GM21576 (cell line): ENCODE measurements around the gene CALHM1.

Experiments
- ATAC-seq: cut with Tn5 transposase; IDR thresholded peaks from one replicate; pipeline ENCODE4 v1.9.1; 2021; ENCODE audit warnings: mild to moderate bottlenecking, moderate library complexity; ENCODE audit not compliant: unreplicated experiment

Gene CALHM1

DNA sequence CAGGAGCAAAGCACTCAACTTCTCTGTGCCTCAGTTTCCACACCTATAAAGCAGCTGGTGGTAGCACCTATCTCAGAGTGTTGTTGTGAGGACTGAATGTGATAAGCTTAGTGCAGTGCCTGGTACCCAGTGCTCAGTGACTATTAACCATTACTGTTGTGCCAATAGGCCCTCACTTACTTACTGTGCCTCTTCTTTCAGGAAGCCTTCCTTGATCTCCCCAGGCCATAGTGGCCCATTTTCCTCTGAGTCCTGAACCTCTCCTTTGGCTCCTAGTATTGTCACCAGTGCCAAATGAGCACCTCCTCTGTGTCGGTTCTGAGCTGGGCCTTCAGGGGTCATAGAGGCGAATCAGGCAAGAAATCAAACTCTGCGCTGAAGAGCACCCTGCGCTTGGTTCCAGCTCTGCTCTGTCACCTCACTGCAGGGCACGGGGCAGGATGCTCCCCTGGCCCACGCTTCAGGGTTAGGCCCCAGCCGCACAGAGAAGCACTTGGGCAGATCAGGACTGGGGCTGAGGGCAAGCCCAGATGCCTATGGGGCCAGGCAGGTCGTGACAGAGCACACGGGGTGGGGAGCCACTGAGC is 2.5 kb downstream of the CALHM1 start:
- no peak for ATAC-seq

DNA sequence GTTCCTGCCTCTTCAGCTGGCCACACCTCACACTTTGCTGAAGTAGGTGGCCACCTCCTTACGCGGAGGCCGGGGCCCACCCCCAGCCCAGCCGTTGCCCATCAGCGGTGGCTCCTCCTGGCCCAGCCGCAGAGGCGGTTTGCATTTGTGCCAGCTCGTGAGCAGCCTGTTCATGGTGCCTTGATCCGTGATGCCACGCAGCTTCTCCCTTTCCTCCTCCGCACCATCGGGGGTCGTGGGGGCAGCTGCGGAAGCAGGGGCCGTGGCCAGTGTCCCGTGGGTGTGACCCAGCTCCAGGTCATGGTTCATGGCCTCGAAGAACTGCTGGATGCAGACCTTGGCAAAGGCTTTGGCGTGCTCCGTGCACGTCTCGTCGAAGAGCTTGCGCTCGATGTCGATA is 3.5 kb downstream of the CALHM1 start:
- no peak for ATAC-seq

DNA sequence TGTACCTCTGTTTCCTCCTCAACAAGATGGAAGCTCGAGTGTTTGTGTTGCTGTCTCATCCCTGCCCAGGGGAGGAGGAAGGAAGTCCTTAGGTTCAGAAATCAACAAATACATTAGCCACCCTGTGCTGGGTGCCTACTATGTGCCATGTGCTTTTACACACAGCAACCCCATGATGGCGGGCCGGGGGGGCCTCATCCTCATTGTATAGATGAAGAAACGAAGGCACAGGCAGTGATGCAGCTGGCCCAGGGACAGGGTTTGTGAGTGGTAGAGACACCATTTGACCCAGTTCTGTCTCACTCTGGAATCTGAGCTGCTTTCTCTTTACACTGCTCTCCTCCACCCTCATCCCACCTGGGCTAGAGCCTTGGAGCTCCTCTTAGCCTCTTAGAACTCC is 4.7 kb downstream of the CALHM1 start:
- ATAC-seq: no peak

DNA sequence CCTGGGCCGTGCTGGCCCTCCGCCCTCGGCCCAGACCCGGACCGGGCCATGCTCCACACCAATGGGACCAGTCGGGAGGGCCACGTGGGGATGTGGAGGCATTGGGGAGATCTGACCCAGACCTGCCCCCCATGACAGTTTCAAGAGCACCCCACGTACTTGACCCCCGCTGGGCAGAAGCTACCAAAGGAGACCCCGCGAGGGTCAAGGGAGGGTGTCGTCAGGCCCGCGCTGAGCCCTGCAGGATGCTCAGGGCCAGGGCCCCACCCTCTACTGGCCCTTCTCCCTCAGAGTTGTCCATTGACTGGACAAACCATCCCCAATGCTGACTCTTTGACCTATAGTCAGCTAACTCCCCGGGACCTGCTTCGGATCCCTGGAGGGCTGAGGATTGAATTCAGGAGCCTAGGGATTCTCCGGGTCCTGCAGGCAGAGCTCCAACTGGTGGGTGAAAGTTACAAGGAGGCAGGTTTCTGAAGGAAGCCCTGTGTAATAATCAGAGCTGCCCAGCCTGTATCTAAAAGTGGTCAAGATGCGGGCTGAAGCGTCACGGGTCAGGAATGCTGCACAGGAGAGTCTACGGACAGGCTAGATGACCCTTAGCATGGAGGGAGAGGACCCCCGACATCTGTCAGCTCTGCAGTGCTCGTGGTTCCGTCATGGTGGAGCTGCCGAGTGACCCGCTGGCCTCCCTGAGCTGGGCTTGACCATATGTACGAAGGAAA is 6.0 kb downstream of the CALHM1 start:
- ATAC-seq: no peak

DNA sequence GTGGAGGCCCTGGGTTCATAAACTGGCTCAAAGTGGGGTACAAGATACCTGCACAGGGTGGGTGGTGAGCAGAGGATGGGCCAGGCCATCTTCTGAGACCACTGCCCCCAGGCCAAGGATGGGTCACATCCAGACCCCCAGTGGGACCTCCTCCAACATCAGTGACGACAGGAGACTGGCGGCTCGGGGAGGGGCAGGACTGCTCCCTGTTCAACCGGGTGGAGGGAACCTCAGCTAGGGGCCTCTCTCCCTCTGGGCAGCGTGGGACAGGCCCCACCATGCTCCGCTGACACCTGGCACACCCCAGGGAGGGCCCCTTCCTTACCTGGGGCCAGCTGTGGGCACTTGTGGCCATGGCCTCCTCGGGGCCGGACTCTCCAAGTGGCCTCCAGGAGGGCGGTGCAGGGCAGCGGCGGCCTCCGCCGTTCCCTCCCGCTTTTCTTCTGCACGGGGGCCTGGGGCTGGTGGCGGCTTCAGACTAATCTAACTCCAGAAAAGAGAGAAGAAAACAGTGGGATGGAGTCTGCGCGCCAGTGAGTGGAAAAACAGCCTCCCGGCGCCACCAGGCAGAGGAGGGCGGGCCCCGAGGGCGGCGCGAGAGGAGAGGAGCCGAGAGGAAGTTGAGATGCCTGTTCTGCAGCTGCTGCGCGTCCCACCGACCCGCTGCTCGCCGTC is 6.7 kb downstream of the CALHM1 start, which contains the start of gene CALHM2:
TSS of gene CALHM2 (minus strand) at position 540 of the 675 bp plus-strand sequence. CDS start 2,429 bp downstream, outside the sequence.
- ATAC-seq: peak; percentile 54

DNA sequence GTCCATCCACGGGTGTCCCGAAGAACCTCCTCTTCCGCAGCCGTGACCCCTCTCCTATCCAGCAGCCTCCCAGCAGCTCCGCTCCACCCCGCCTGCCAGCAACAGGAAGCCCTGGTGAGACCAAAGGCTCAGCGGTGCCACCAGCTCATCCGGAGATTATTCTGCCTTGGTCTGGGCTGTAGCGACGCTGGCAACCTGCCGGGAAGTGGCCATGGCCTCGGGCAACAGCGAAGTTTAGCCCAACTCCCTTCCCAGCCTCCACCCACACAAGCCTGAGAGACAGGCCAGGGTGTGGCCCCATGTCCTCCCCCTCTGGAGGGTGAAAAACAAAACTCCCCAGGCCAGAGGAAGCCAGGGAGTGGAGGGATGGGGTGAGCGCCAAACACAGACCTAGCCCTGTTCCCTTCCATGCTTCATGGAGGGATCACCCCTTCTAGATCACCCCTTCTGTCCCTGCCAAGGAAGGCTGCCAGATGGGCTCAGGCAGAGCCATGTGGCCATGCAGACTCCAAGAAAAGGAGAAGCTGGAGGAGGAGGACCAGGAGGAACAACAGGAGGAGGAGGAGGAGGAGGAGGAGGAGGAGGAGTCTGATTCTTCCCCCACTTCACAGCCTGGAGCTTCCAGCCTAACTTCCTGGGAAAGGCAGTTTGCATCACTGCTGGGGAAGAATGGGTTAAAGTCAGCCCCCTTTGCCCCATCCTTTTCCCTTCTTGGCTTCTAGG is 7.4 kb downstream of the CALHM1 start:
- ATAC-seq: no peak

DNA sequence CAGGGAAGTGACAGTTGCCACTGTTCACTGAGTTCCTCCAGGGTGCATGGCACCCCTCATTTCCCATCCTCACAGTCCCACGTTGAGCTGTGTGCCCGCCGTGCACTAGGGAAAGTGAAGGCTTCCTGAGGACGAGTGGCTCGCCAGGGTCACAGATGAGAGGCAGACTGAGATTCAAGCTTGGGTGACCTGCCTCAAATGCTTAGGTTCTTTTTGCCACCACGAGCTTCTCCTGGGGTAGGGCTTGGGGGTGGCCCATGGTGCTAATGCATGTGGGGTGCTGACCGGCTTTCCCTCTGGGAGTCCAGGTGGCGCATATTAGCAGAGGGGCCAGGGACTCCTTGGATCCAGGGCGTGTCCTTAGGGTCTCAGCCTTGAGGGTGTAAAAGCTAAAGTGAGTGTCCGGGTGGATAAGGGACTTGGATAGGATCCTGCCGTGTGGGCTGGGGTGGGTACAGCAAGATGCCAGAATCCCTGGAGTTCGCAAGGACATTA is 8.5 kb downstream of the CALHM1 start:
- no peak for ATAC-seq

DNA sequence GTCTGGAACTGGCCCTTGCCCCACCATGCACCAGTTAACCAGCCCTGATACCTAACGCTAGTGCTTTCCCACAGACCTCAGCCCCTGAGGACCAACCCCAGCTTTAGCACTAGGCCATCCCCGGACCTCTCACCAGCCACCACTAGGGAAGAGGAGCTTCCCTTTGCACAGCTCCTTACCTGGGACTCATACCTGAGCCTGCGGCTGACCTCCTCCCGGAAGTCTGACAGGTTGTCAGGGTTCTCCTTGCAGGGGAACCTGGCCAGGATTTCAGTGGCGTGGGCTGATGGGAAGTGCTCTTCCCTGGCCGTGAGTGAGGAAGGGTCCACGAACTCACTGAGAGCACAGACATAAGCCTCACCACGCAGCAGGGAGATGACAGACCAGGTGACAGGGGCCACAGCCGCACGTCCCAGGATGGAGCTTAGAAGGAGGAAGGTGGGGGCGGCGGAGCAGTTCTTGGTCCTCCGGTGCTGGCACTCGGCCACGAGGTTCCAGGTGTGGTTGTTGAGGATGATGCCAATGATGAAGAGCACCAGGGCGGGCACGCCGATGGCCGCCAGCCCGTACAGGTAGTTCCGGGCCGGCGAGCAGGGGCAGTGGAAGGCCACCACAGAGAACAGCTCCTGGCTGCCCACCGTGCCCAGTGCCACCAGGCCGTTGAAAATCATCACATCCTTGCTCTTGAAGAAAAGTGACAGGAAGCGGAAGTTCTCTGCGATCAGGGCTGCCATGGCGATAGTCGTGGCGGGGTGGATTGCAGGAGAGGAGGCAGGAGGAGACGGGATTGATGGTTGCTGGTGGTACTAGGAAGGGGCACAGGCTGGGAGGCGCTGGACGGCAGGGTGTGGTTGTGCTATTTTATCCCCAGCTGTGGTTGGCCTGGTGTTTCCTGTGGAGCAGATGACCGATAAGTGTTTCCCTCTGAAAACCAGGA is 9.2 kb downstream of the CALHM1 start:
- ATAC-seq: no peak

DNA sequence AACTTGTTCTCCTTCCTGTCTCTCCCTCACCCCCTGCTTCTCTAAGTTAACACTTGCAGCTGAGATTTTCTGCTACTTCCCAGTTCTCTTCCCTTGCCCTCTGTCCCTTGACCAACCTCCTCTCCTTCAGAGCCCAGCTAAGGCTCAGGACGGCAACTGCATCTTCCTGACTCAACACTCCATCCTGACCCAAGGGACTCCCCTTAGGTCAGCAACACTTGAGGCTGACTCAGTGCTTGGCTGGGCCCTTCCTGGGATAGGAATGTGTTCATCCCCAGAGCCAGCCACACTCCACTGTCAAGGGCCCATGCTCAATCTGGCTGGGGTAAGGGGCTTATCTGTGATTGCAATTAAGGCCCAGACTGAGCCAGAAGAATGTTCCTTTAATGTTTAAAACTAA is 10.0 kb downstream of the CALHM1 start:
- no peak for ATAC-seq

DNA sequence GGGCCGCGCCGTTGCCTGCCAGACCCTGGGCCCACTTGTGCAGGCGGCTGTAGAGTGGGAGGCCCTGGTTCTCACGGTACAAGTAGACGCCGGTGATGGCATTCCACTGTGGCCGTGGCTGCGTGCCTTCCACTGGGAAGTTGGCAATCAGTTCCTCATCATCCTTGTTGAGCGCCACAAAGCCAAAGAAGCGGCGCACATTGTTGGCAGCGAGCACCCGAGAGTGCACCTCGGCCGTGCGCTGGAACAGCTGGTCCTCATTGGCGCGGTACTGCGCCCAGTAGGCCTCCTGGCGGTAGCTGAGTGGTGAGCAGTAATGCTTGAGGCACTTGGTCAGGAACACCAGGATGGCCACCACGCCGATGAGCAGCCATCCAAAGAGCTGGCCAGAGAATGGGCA is 11.5 kb downstream of the CALHM1 start:
- ATAC-seq: no peak

DNA sequence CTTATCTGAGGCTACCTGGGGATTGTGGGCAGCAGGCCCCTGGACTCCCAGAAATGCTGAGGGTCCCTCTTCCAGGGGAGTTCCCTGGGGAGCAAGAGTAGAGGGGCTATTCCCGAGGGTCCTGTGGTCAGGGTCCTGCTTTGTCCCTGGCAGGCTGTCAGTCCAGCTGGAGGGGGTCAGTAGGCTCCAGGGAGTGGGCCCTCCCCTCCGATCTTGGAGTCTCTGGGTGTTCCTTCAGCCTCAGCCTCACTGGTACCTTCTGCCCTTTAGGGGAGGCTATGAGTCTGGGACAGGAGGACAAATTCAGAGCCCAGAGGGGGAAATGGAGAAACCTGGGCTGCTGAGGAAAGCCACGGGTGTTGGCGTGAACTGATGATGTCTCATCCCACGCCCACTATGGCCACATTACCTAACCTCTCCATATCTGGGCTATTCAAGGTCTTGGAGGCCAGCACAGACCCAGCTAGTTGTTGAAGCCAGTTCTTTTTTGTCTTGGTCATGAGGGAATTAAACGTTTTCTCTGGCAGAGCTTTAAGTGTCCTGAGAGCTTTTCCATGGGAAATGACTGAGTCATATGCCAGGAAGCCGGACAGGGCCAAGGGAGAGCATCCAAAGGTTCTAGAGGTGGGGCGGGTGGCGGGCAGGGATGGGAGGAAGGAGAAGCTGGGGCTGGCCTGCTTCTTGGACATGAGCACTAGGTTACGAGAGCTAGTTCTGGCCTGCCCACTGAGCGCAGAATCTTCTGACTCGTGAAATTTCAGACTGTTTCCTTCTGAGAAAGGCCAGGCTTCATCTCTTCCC is 12.7 kb downstream of the CALHM1 start:
- no peak for ATAC-seq

DNA sequence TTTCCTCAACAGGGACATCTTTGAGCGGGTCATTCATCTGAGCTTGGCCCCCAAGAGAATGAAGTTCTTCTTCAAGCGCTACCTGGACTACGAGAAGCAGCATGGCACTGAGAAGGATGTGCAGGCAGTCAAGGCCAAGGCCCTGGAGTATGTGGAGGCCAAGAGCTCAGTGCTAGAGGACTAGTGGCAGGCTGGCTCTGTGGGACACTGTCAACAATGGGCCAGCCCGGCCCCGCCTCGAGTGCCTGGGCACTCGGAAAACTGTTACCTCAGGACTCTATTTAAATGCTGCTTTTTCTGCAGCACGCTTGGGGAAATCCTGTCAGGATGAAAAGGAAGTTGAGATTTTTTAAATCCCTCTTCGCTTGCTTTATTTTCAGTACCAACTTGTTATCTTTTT is 13.3 kb downstream of the CALHM1 start:
- no peak for ATAC-seq

DNA sequence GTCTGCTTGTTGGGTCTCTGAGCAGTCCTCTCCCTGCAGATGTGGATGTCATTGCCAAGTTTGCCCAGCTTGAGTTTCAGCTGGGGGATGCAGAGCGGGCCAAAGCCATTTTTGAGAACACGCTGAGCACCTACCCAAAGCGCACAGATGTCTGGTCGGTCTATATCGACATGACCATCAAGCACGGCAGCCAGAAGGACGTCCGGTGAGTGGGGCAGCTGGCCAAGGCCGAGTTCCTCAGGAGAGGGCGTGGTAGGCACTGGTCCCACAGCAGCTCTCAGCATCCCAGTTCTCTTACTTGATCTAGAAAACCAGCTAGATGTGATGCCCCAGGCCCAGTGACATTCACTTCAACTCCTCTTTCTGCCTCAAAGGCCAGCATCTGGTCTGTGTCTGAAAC is 14.2 kb downstream of the CALHM1 start:
- ATAC-seq: no peak

DNA sequence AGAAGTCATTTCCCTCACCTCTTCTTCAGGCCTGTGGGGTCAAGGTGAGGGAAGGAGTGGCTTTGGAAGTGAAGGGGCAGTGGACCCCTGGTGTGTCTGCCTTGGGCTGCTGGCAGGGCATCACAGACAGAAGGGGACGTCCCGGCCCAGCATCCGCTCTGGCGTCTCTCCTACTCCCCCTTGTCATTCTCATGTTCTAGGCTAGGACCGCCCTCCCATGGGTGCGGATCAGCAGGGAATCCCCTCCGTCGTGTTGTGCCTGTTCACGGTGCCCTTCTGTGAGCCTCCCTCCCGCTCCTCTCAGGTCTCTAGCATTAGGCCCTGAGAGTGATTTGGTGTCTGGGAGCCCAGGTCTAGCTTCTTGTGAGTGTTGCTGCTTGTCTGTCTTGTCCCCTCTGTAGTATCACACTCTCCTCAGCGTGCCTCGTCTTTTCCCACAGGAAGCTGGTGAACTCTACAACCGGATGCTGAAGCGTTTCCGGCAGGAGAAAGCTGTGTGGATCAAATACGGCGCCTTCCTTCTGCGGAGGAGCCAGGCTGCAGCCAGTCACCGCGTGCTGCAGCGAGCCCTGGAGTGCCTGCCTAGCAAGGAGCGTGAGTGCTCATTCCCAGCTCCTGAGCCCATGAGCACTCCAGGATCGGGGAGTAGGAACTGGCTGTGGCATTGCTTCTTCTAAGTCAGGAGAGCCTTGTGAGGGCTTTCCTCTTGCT is 15.1 kb downstream of the CALHM1 start:
- ATAC-seq: no peak

DNA sequence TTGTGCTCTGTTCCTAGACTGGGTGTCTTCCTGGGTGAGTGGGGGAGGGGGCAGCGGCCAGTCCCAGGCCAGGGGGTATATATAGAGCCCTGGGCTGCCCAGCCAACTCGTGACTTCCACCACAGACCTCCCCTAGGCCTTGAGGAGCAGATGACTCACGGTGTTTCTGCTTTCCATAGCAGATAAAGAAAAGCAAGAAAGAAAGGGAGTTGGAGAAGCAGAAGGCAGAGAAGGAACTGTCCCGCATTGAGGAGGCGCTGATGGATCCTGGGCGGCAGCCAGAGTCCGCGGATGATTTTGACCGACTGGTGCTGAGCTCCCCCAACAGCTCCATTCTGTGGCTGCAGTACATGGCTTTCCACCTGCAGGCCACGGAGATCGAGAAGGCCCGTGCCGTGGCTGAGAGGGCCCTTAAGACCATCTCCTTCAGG is 16.7 kb downstream of the CALHM1 start:
- ATAC-seq: no peak

DNA sequence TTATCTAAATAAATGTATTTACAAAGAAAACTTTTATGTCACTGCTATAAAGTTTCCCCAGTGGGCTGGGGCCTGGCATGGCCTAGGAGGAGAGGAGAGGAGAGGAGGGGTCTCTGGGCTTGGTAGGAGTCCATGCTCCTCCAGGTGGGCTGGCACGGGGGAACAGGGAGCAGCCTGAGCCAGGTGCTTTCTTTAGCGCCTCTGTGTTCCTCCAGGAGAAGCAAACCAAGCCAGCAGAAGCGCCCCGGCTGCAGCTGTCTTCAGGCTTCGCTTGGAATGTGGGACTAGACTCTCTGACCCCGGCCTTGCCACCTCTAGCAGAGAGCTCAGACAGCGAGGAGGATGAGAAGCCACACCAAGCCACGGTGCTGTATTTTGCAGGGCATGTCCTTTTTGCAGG is 17.1 kb downstream of the CALHM1 start:
- no peak for ATAC-seq

DNA sequence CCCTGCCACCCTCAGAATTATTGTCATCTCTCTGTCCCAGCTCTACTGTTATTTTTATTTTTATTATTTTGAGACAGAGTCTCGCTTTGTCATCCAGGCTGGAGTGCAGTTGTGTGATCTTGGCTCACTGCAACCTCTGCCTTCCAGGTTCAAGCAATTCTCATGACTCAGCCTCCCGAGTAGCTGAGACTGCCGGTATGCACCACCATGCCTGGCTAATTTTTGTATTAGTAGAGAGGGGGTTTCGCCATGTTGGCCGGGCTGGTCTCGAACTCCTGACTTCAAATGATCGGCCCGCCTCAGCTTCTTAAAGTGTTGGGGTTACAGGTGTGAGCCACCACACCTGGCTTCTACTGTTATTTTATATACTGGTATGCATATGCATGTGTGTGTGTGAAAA is 17.5 kb downstream of the CALHM1 start:
- no peak for ATAC-seq

DNA sequence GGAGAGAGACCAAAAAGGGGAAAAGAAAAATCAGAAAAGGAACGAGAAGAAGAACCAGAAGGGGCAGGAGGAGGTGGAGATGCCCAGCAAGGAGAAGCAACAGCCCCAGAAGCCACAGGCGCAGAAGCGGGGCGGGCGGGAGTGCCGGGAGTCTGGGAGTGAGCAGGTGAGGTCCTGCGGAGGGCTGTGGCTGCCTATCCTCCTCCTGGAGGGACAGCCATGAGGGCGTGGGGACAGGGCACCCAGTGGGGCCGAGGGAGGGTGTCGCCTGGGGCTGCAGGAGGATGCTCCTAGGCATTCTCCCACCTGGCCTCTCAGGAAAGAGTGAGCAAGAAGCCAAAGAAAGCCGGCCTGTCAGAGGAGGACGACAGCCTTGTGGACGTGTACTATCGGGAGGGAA is 18.3 kb downstream of the CALHM1 start:
- no peak for ATAC-seq

DNA sequence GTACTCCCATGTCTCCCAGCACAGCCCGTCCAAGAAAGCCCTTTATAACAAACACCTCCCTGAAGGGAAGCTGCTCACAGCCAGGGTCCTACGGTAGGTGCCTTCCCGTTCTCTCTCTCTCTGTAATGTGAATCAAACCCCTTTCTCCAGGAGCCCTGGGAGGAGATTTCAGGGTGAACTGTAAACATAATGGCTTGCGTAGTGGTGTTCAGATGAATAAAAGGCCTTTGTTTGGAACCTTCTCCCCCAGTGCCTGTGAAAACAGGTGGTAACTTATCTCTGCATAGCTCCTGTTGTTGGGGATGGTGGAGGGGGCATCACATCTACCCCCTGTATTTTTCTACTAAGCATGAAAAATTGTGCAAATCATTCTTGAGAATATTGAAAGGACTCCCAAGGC is 18.9 kb downstream of the CALHM1 start:
- no peak for ATAC-seq
